K562 (cell line): Measurements from ENCODE around the gene MID1IP1. TPM values are rescaled to one million over a fixed set of nuclear protein-coding genes. Genes with fewer than 3 reads are reported as not detected.

Experiments
- DACH1 ChIP-seq: fragments of 450-650 bp; IDR thresholded peaks from 2 replicates; pipeline ENCODE4 v1.6.1; 2018; ENCODE audit not compliant: partially characterized antibody
- DDX20 ChIP-seq: fragments of 450-650 bp; IDR thresholded peaks from 2 replicates; pipeline ENCODE4 v1.6.1; 2016; ENCODE audit warnings: missing genetic modification characterization, low read depth, mild to moderate bottlenecking, missing compliant biosample characterization, moderate library complexity
- DPF2 ChIP-seq: fragments of 450-650 bp; IDR thresholded peaks from 2 replicates; pipeline ENCODE4 v1.6.1; 2016
- L3MBTL2 ChIP-seq: fragments of 450-650 bp; IDR thresholded peaks from 2 replicates; pipeline ENCODE4 v1.6.1; 2016; ENCODE audit warnings: mild to moderate bottlenecking, moderate library complexity
- MEIS2 ChIP-seq: fragments of 450-650 bp; IDR thresholded peaks from 2 replicates; pipeline ENCODE4 v1.6.1; 2014; ENCODE audit warnings: mild to moderate bottlenecking; ENCODE audit not compliant: partially characterized antibody
- NELFE ChIP-seq: IDR thresholded peaks from 2 replicates; pipeline ENCODE4 v1.6.1; 2011; ENCODE audit warnings: mild to moderate bottlenecking; ENCODE audit not compliant: insufficient read depth, insufficient read length
- NFE2 ChIP-seq: IDR thresholded peaks from 2 replicates; pipeline ENCODE4 v1.6.1; 2014; ENCODE audit warnings: antibody characterized with exemption, low read depth
- POLR2AphosphoS5 ChIP-seq: IDR thresholded peaks from 2 replicates; pipeline ENCODE4 v1.6.1; 2011; ENCODE audit warnings: mild to moderate bottlenecking, low read depth, low read length, moderate library complexity; ENCODE audit not compliant: control insufficient read depth, insufficient read depth
- POLR2H ChIP-seq: IDR thresholded peaks from 2 replicates; pipeline ENCODE4 v1.6.1; 2016; ENCODE audit warnings: missing genetic modification characterization, low read depth, mild to moderate bottlenecking, control low read depth, missing compliant biosample characterization, moderate library complexity
- POU5F1 ChIP-seq: fragments of 150-350 bp; IDR thresholded peaks from 2 replicates; pipeline ENCODE4 v1.6.1; 2014; ENCODE audit warnings: borderline replicate concordance, low read length, low read depth, mild to moderate bottlenecking; ENCODE audit not compliant: partially characterized antibody
- RBBP5 ChIP-seq: fragments of 200-600 bp; sonication (generic); IDR thresholded peaks from 2 replicates; pipeline ENCODE4 v1.6.1; 2012; ENCODE audit warnings: borderline replicate concordance, mild to moderate bottlenecking, low read length, control low read depth, inconsistent platforms; ENCODE audit not compliant: insufficient read depth, poor library complexity, severe bottlenecking
- SETDB1 ChIP-seq: IDR thresholded peaks from one replicate; pipeline ENCODE4 v1.6.1; 2012; ENCODE audit warnings: low read length, control low read depth, inconsistent platforms
- SMAD1 ChIP-seq: fragments of 150-350 bp; IDR thresholded peaks from 2 replicates; pipeline ENCODE4 v1.6.1; 2014; ENCODE audit warnings: low read length, low read depth; ENCODE audit not compliant: partially characterized antibody
- STAT6 ChIP-seq: sonication (generic); formaldehyde crosslinking; IDR thresholded peaks from 2 replicates; pipeline ENCODE4 v1.8.1; 2023; ENCODE audit warnings: mild to moderate bottlenecking, missing genetic modification reagents
- TAL1 ChIP-seq: fragments of 450-650 bp; IDR thresholded peaks from 2 replicates; pipeline ENCODE4 v1.6.1; 2016; ENCODE audit warnings: mild to moderate bottlenecking
- TBL1XR1 ChIP-seq, 2 experiments: IDR thresholded peaks; 2 replicates each; pipeline ENCODE4 v1.6.1; 2012; ENCODE audit warnings: improper control_type of control experiment in 2 of 2, low read length in 2 of 2, mild to moderate bottlenecking in 1 of 2
- TOE1 ChIP-seq, 2 experiments: fragments of 450-650 bp in 1 of 2; sonication (generic) in 1 of 2; formaldehyde crosslinking in 1 of 2; IDR thresholded peaks; 2 replicates each; pipeline versions ENCODE4 v1.7.1 to v1.8.0; 2016 to 2022; ENCODE audit warnings: borderline replicate concordance in 2 of 2, mild to moderate bottlenecking in 2 of 2, antibody characterized with exemption in 1 of 2, inconsistent platforms in 1 of 2, low read depth in 1 of 2, missing genetic modification reagents in 1 of 2, moderate library complexity in 1 of 2
- ZBTB8A ChIP-seq: fragments of 450-650 bp; IDR thresholded peaks from 2 replicates; pipeline ENCODE4 v1.6.1; 2018; ENCODE audit warnings: mild to moderate bottlenecking, moderate library complexity; ENCODE audit not compliant: partially characterized antibody
- ZFP36 ChIP-seq: fragments of 150-350 bp; IDR thresholded peaks from 2 replicates; pipeline ENCODE4 v1.6.1; 2018; ENCODE audit warnings: low read length, low read depth; ENCODE audit not compliant: partially characterized antibody
- ZNF175 ChIP-seq: fragments of 200-800 bp; sonication (Bioruptor generic); IDR thresholded peaks from 2 replicates; pipeline ENCODE4 v1.6.1; 2016; ENCODE audit warnings: low read depth, mild to moderate bottlenecking, missing genetic modification characterization, missing compliant biosample characterization
- ZNF384 ChIP-seq: IDR thresholded peaks from 2 replicates; pipeline ENCODE4 v1.6.1; 2012; ENCODE audit warnings: low read depth, low read length, improper control_type of control experiment
- polyA plus RNA-seq, 8 experiments: library from polyadenylated mRNA; depleted of rRNA in 4 of 8; stranded (reverse) in 5 of 8; unstranded in 3 of 8; fragments of >200 nt; fragmentation: Nextera tagmentation in 2 of 8; fragmentation: Illumina TruSeq in 1 of 8; extraction: Ambion mirVana in 2 of 8; extraction: Trizol in 1 of 8; gene quantifications; 2 replicates each; pipeline versions ENCODE4 v1.2.1 to v1.2.3, GENCODE V29; 2011 to 2014; ENCODE audit warnings: inconsistent platforms in 1 of 8, missing spikeins in 1 of 8
- total RNA-seq, 7 experiments: library from RNA; depleted of rRNA in 6 of 7; stranded (reverse); fragments of >200 nt in 6 of 7; fragmentation: Illumina TruSeq in 2 of 7; extraction: Trizol in 2 of 7; gene quantifications; 2 replicates each; pipeline versions ENCODE4 v1.2.1 to v1.2.3, GENCODE V29; 2011 to 2021; ENCODE audit warnings: low replicate concordance in 1 of 7
- TF ChIP-seq, protein P1 (sequence below): sonication (generic); formaldehyde crosslinking; IDR thresholded peaks from 2 replicates; pipeline ENCODE4 v1.8.1; 2023; ENCODE audit warnings: missing genetic modification reagents, mild to moderate bottlenecking, borderline replicate concordance

MID1IP1 gene
- total and polyA plus RNA-seq, 9 of the 15 experiments (the other 6 are each of a cell fraction or from before 2014, with no cell fraction given), result 0.51 to 102 (median 27.5) TPM

- TF ChIP-seq STAT6 (CRISPR knock-in tag) (no peak), NELFE (no peak), SMAD1 (no peak), DACH1 (no peak), MEIS2 (peak; percentile 82), ZNF175 (CRISPR knock-in tag) (peak; percentile 100), NFE2 (0 out of 2 replicates have a peak, but pooled peaks have one; percentile 25), POU5F1 (no peak), RBBP5 (no peak), SETDB1 (no peak), ZNF384 (no peak), POLR2H (no peak), DDX20 (tag) (no peak), ZBTB8A (no peak), TOE1 (IDR thresholded peaks at IDR 0.05; ENCODE audit: borderline replicate concordance) (0 out of 2 replicates have a peak, but pooled peaks have one; percentile 35), TOE1 (CRISPR knock-in tag; IDR thresholded peaks at IDR 0.05; ENCODE audit: borderline replicate concordance, low read depth) (no peak), POLR2AphosphoS5 (peak; percentile 91), DPF2 (peak; percentile 78), TAL1 (peak; percentile 88), L3MBTL2 (peak; percentile 41; the same call in 1 of the 2 replicates), TBL1XR1 (IDR thresholded peaks at IDR 0.05; ENCODE audit: low read length in 2 of 2) (peak in 1 of 2 experiments; percentile 40; a peak in 1 of 4 replicates), ZFP36 (peak; percentile 41)
- TF ChIP-seq, protein P1, sequence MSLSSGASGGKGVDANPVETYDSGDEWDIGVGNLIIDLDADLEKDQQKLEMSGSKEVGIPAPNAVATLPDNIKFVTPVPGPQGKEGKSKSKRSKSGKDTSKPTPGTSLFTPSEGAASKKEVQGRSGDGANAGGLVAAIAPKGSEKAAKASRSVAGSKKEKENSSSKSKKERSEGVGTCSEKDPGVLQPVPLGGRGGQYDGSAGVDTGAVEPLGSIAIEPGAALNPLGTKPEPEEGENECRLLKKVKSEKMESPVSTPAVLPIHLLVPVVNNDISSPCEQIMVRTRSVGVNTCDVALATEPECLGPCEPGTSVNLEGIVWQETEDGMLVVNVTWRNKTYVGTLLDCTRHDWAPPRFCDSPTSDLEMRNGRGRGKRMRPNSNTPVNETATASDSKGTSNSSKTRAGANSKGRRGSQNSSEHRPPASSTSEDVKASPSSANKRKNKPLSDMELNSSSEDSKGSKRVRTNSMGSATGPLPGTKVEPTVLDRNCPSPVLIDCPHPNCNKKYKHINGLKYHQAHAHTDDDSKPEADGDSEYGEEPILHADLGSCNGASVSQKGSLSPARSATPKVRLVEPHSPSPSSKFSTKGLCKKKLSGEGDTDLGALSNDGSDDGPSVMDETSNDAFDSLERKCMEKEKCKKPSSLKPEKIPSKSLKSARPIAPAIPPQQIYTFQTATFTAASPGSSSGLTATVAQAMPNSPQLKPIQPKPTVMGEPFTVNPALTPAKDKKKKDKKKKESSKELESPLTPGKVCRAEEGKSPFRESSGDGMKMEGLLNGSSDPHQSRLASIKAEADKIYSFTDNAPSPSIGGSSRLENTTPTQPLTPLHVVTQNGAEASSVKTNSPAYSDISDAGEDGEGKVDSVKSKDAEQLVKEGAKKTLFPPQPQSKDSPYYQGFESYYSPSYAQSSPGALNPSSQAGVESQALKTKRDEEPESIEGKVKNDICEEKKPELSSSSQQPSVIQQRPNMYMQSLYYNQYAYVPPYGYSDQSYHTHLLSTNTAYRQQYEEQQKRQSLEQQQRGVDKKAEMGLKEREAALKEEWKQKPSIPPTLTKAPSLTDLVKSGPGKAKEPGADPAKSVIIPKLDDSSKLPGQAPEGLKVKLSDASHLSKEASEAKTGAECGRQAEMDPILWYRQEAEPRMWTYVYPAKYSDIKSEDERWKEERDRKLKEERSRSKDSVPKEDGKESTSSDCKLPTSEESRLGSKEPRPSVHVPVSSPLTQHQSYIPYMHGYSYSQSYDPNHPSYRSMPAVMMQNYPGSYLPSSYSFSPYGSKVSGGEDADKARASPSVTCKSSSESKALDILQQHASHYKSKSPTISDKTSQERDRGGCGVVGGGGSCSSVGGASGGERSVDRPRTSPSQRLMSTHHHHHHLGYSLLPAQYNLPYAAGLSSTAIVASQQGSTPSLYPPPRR (CRISPR knock-in tag), result no peak
Observed at GRCh38 chrX:38770152-38770551, 31.1 kb upstream of the MID1IP1 start (continued).
